HG03378 (cell line): ENCODE measurements around the gene PRSS56.

ENCODE experiments used
- ATAC-seq: cut with Tn5 transposase; IDR thresholded peaks from one replicate; pipeline ENCODE4 v1.9.1; 2021; ENCODE audit warnings: mild to moderate bottlenecking, moderate library complexity; ENCODE audit not compliant: unreplicated experiment

The PRSS56 gene

DNA sequence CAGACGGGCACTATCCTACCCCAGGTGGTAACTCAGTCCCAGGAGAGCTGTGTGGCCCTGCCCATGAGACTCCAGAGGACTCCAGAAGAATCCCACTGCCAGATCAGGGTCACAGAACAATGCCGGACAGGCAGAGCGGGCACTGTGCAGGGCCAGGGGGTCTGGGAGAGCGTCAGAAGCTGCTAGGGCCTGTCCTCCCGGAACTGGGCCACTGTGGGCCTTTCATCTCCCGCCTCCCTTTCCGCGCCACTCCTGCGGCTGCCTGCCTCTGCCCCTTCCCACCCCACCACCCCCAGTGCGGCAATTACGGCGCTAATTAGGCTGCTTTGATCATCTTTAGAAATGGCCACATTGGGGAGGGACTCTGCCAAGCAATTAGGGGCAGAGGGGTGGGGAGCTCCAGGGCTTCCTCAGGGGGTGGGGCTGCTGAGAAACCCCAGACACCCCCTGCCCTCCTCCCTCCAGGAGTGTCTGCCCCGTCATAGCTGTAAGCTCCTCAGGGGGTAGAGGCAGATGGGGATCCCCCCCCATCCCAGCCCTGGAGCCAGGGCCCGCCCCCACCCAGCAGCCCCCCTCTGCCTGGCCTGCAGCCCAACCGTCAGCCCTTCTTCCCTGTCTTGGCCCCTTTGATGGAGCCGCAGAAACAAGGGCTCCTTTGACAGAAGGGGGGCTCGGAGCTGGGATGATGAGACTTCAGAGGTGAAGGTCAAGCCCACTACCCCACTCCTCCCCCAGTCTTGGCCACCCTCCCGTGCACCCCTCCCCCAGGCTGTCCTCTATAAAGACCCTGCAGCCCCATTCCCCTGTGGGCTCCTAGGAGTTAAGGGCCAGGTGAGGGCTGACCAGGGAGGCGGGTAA, at the start of gene PRSS56:
Gene PRSS56 (plus strand): TSS at position 808 of the 858 bp plus-strand sequence. CDS start 211 bp downstream, outside the sequence.
- ATAC-seq, result no peak

DNA sequence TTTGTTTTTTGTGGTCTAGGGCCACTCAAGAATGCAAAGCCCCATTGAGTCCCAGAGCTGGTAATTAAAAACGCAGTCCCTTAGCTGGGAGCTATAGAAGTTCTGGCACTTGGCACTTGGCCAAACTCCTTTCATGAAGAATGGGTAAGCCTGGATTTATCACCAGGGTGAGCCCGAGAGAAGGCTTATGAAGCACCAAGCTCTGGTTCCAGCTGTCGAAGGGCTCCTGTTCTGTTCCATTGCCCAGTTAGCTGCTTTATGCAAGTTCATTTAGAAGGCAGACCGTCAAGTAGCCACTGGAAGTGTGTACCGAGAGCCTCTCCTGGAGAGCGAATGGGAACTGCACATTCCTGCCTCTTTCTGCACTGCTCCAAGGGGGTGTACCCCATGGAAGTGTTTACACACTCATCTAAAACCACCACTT, 46.7 kb upstream of the PRSS56 start:
- ATAC-seq, result no peak

GRCh38 chr2:232476045-232476444, 44.1 kb upstream of the PRSS56 start:
- ATAC-seq, result no peak

GRCh38 chr2:232476791-232477190, 43.4 kb upstream of the PRSS56 start:
- no peak for ATAC-seq

DNA sequence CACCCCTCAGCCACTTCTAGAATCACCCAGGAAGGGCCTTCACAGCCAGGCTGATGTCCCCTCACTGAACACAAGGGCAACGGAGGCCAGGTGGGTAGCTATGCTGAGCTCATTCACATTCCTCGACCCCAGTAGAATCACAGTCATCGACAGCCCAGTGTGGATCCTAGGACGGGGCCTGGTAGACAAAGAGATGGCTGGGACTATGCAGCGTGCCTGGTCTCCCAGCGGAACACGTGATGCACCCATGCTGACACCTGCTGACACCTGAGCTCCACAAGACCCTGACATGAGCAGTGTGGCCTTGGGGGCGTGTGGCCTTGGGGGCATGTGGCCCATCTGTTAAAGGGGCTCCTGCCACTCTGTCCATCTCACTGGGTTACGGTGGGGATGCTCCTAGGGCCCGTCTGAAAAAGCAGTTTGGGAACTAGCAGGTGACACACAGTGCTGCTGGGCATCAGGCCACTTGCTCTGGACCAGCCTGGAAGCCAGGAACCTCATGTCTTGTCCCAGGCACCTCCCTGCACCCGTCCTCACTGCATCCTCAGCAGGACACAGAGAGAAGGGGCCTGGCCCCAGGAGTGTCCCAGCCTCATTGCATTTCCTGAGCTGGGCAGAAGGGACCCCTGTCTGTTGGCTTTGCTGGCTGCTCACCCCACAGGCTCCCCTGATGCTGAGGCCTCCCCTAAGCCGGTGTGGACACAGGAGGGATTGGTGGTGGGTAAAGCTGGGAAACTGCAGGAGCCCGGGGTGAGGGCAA, 42.3 kb upstream of the PRSS56 start:
- no peak for ATAC-seq

DNA sequence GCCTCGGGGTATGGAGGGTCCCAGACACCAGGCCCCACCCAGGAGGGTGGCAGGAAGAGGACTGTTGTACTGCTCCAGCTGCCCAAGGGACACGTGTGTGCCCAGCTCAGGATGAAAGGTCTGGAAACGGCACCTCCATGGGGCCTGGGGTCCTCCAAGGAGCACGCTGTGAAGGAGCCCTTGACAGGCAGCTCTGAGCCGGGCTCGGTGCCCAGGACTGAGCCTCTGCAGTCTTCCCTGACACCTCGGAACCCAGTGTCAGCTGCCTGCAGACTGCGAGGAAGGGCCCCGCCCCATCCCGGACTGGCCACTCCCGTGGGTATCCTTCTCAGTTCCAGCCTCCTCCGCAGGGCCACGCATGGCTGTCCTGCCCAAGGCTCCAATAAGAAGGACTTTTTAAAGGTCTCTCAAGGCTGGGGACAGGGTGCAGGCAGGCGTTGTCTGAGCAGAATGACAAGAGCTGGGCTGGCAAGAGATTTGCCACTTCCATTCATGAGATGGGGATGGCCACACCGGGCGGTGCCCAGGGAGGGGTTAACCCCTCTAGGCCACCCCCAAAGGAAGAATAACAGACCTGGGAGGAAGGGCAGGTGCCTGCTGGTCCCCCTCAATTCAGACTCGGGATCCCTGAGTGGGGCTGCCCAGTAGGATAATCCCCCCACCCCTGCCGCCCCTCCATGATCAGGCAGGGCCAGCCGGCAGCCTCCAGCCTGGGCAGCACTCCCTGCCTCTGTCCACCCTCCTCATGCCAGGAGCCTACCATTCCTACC, 41.4 kb upstream of the PRSS56 start:
- ATAC-seq, result no peak

DNA sequence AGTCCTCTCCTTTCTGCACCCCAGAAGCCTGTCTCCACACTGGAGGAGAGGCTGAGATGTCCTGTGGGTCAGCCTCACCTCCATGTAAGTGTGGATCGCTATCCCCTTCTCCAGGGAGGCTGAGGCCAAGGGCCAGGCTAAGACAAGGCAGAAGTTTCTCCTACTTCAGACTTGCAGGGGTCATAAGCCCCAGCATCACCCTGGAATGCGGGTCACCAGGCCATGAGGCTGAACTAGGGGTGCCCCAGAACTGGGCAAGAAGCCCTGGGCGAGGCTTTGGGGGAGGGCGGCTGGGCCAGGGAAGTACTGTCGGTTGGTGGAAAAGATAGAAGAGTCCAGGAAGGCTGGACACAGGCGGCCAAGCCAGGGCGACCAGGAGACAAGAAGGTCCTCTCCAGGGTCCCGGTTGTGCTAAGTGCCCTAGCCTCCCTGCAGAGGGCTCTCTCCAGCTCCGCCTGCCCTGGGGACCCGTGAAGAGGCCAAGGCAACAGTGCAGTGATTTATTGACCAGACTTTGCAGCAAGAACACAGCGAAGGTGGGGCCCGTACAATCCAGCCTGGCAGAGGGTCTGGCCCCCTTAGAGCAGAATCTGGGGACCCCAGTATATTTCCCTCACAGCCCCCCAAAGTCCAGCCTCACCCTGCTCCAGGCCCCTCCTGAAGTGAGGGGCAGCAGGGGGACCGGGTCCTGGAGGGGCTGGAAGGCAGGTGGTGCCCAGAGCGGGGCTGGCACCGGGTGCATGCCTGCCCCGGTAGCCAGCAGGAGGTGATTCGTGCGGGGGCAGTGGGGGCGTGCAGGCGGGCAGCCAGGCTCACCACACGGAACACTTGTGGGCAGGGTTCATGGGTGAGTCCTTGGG, 40.6 kb upstream of the PRSS56 start:
- no peak for ATAC-seq

GRCh38 chr2:232480201-232481190, 39.7 kb upstream of the PRSS56 start:
- ATAC-seq, result no peak

- no peak for ATAC-seq
These were observed 38.7 kb upstream of the PRSS56 start for GRCh38 chr2:232481322-232482140.

DNA sequence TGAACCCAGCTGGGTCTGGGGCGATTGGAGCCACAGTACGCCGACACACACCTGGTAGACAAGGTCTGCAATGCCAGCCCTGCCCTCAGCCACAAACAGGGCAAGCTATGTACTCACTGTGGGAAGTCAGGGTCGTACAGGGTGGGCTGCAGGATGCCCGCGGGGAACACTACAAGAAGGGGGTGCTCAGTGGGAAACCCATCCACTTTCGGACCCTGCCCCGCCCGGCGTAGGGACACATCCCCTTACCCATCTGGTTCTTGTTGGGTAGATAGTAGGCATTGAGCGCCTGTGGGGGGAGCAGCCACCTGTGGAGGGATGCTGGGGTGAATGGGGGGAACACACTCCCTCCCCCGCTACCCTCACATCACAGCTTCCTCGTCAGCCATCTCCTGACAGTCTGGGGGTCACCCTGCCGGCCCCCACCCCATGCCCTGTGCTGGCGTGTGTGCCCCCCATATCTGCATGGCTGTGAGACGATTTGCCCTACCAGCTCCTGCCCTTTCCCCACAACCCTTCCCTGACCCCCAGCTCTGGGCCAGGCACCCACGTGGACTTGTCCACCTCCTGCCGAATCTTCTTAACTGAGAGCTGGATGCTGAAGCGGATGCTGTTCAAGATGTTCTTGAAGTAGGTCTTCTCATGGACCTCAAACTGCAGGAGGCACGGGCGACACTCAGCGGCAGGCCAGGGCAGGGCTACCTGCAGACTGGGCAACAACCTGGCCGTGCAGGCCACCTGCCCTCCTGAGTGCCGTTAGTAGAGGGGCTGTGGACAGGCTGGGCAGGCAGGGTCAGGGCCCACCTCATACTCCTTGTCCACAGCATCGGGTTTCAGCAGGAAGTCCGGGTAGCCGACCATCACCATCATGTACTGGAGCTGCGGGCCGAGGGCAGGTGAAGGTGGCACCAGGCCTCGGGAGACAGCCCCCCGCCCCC, 37.6 kb upstream of the PRSS56 start:
- no peak for ATAC-seq

DNA sequence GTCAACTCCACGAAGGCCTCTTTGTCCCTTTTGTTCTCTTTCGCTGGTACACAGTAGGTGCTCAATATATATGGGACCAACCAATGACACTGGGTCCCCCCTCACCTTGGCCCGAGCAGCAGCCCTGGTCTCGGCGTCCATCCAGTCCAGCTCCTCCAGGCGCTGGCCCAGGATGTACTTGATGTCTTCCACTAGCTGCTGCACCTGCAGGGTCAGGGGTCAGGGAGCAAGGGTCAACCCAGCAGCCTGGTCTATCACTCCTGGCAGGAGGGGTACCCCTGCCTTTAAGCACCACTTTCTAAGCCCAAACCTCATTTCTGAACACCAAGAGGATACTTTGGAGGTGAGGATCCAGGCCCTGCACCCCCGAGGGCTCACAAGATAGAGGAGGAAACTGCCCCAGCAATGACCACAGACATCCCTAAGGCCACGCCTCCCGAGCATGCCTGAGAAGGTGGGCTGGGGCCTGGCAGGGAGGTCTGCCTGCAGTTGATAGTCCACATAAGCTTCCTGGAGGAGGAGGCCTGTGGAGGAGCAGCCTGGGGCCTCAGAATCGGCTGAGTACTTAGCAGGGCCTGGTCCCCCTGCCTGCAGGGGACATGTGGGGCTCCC, 36.8 kb upstream of the PRSS56 start:
- ATAC-seq, result no peak

- ATAC-seq, result no peak
These were observed 36.1 kb upstream of the PRSS56 start for GRCh38 chr2:232483923-232484627.

- ATAC-seq, result no peak
These were observed 35.4 kb upstream of the PRSS56 start for GRCh38 chr2:232484628-232485347.

DNA sequence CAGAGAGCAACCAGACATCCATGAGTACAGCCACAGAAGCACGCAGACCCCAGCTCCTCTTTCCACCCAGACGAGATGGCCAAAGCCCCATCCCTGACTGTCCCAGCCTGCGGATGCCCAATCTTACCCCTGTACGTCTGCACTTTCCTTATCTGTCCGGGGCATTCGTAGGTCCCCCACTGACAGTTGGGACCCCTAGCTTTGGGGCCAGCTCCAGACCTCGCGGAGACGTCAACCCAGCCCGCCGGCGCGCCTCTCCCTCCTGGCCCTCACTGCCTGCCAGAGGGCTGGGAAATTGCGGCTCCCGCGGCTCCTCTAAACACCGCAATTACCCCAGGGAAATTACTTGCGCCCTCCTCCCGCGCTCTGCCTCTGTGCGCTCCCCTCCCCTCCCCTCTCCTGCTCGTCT, 34.8 kb upstream of the PRSS56 start:
- no peak for ATAC-seq

DNA sequence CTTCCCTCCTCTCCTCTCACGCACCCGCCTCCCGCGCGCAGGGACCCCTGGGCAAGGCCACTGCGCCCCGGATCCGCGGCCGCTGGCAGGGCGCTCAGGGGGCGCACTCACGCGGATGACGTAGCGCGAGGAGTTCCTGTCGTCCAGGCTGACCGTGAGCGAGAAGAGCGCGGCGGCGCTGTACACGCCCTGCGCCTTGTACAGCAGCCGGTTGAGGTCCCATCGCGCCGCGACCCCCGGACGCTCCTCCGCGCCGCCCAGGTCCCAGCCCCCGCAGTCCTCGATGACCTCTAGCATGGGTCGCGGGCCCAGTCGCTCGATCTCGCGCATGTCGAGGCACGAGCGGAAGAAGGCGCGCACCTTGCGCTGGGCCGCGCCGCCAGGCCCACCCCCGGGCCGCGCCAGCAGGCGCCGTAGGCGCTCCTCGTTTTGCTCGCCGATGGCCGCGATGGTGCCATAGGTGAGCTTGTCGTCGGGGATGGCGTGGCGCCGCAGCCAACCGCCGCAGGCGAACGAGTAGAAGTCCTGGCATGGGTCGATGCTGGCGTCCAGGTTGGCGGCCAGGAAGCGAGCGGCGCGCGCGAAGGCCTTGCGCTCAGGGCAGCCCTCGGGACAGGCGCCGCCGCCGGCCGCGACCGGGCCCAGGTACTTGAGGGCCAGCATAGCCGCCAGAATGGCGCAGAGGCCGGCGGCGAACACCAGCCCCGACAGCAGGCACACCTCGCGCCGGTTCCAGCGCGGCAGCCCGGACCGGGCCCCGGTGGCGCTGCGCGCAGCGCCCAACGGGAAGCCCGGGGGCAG, 34.2 kb upstream of the PRSS56 start:
- no peak for ATAC-seq
